ENCODE measurements around the gene TTYH2.
"Not testable (repeated sequence)": the region's sequence is repeated elsewhere in the genome, so short reads cannot be mapped to it uniquely, and the experiment has no call there.

The TTYH2 gene

GRCh38 chr17:74240618-74241205 is 27.3 kb downstream of the TTYH2 start:
- DNase-seq: no peak

- no peak for DNase-seq
Observed at GRCh38 chr17:74241431-74241830, 28.1 kb downstream of the TTYH2 start.

- DNase-seq: no peak
Observed at GRCh38 chr17:74241847-74242246, 28.5 kb downstream of the TTYH2 start.

- no peak for DNase-seq
Observed at GRCh38 chr17:74243013-74243755, 29.8 kb downstream of the TTYH2 start.

- no peak for DNase-seq
Observed at GRCh38 chr17:74244128-74244527, 30.8 kb downstream of the TTYH2 start.

GRCh38 chr17:74244548-74244947 is 31.2 kb downstream of the TTYH2 start:
- DNase-seq: no peak

GRCh38 chr17:74245145-74245831 is 31.9 kb downstream of the TTYH2 start:
- no peak for DNase-seq

- DNase-seq: no peak
Observed at GRCh38 chr17:74245871-74246270, 32.5 kb downstream of the TTYH2 start.

GRCh38 chr17:74249590-74250270 is 36.4 kb downstream of the TTYH2 start:
- DNase-seq: no peak

- no peak for DNase-seq
Observed at GRCh38 chr17:74250324-74250995, 37.1 kb downstream of the TTYH2 start.

- no peak for DNase-seq
Observed at GRCh38 chr17:74251051-74251450, 37.7 kb downstream of the TTYH2 start.

GRCh38 chr17:74251569-74251968 is 38.2 kb downstream of the TTYH2 start:
- no peak for DNase-seq

GRCh38 chr17:74252211-74252610 is 38.8 kb downstream of the TTYH2 start:
- DNase-seq: no peak

- DNase-seq: no peak
Observed at GRCh38 chr17:74253036-74253435, 39.7 kb downstream of the TTYH2 start.

GRCh38 chr17:74257311-74257710 is 43.9 kb downstream of the TTYH2 start:
- DNase-seq: no peak

GRCh38 chr17:74259667-74260524 is 46.5 kb downstream of the TTYH2 start:
- no peak for DNase-seq

- DNase-seq: no peak
Observed at GRCh38 chr17:74260525-74260850, 47.1 kb downstream of the TTYH2 start.

- DNase-seq: no peak
Observed at GRCh38 chr17:74262601-74263000, 49.2 kb downstream of the TTYH2 start.

- not testable (repeated sequence) for DNase-seq
Observed at GRCh38 chr17:74267054-74267453, 53.7 kb downstream of the TTYH2 start.

GRCh38 chr17:74267579-74267978 is 54.2 kb downstream of the TTYH2 start:
- DNase-seq: no peak

GRCh38 chr17:74267987-74268499 is 54.7 kb downstream of the TTYH2 start:
- no peak for DNase-seq

- DNase-seq: no peak
Observed at GRCh38 chr17:74268558-74268957, 55.2 kb downstream of the TTYH2 start.

Data from NCI-H1048 (cell line).